HG02571 (cell line): ENCODE results near the gene ADIPOR1.
"Not testable (repeated sequence)": the region's sequence is repeated elsewhere in the genome, so short reads cannot be mapped to it uniquely, and the experiment has no call there.

Experiments used
- ATAC-seq: cut with Tn5 transposase; IDR thresholded peaks from one replicate; pipeline ENCODE4 v1.9.1; 2021; ENCODE audit warnings: mild to moderate bottlenecking, moderate library complexity; ENCODE audit not compliant: unreplicated experiment

ADIPOR1 gene

GRCh38 chr1:202941372-202941771, 16.7 kb downstream of the ADIPOR1 start:
- ATAC-seq = no peak

- no peak for ATAC-seq
Measured at GRCh38 chr1:202940561-202940960, 17.6 kb downstream of the ADIPOR1 start.

GRCh38 chr1:202938287-202938925, 19.7 kb downstream of the ADIPOR1 start:
- ATAC-seq = no peak

GRCh38 chr1:202936409-202936808, 21.7 kb downstream of the ADIPOR1 start:
- not testable (repeated sequence) for ATAC-seq

- ATAC-seq = no peak
Measured at GRCh38 chr1:202935844-202936243, 22.3 kb downstream of the ADIPOR1 start.

- ATAC-seq = no peak
Measured at GRCh38 chr1:202934755-202935154, 23.4 kb downstream of the ADIPOR1 start.

GRCh38 chr1:202932476-202932875, 25.6 kb downstream of the ADIPOR1 start:
- no peak for ATAC-seq

- ATAC-seq = peak; percentile 88
Measured at GRCh38 chr1:202926581-202927491, 31.3 kb downstream of the ADIPOR1 start, which contains the start of gene KLHL12. KLHL12 (minus strand) TSS chr1:202927234; CDS start chr1:202925162, 2,072 bp downstream.

- ATAC-seq = no peak
Measured at GRCh38 chr1:202923533-202923932, 34.6 kb downstream of the ADIPOR1 start.

- no peak for ATAC-seq
Measured at GRCh38 chr1:202919615-202920014, 38.5 kb downstream of the ADIPOR1 start.

- no peak for ATAC-seq
Measured at GRCh38 chr1:202915146-202915545, 43.0 kb downstream of the ADIPOR1 start.

GRCh38 chr1:202912476-202912875, 45.6 kb downstream of the ADIPOR1 start:
- ATAC-seq = not testable (repeated sequence)

- ATAC-seq = no peak
Measured at GRCh38 chr1:202909494-202909893, 48.6 kb downstream of the ADIPOR1 start.

GRCh38 chr1:202908998-202909397, 49.1 kb downstream of the ADIPOR1 start:
- ATAC-seq = no peak

- ATAC-seq = no peak
Measured at GRCh38 chr1:202905331-202905730, 52.8 kb downstream of the ADIPOR1 start.

- not testable (repeated sequence) for ATAC-seq
Measured at GRCh38 chr1:202903808-202904207, 54.3 kb downstream of the ADIPOR1 start.

GRCh38 chr1:202901555-202901954, 56.6 kb downstream of the ADIPOR1 start:
- no peak for ATAC-seq

- no peak for ATAC-seq
Measured at GRCh38 chr1:202892501-202892900, 65.6 kb downstream of the ADIPOR1 start.
